GM18907 (cell line): ENCODE results near the gene PDK4.
"Not testable (repeated sequence)": the region's sequence is repeated elsewhere in the genome, so short reads cannot be mapped to it uniquely, and the experiment has no call there.

Experiments used
- ATAC-seq: cut with Tn5 transposase; IDR thresholded peaks from one replicate; pipeline ENCODE4 v1.9.1; 2021; ENCODE audit warnings: mild to moderate bottlenecking, moderate library complexity; ENCODE audit not compliant: unreplicated experiment

PDK4 gene

GRCh38 chr7:95605275-95605674 is 9.0 kb upstream of the PDK4 start:
- ATAC-seq, result no peak

GRCh38 chr7:95604811-95605210 is 8.5 kb upstream of the PDK4 start:
- not testable (repeated sequence) for ATAC-seq

- not testable (repeated sequence) for ATAC-seq
Observed at GRCh38 chr7:95604397-95604796, 8.1 kb upstream of the PDK4 start.

DNA sequence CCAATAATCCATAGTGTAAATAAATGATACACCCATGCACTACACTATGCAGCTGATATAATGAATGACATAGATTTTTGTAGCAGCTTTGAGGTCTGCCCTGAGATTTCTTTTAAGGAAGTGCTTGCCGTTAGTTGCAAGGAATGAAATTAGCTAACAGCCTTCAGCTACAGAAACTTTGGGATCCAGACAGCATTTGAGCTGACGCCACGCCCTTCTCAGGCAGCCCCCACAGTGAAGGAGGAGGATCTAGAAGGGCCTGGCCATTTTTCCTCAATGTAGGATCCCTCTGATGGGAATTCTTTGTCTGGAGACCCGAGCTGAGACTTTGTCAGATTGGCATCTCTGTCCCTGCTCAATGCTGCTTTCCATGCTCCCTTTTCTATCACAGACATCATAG is 6.1 kb upstream of the PDK4 start:
- ATAC-seq, result no peak

DNA sequence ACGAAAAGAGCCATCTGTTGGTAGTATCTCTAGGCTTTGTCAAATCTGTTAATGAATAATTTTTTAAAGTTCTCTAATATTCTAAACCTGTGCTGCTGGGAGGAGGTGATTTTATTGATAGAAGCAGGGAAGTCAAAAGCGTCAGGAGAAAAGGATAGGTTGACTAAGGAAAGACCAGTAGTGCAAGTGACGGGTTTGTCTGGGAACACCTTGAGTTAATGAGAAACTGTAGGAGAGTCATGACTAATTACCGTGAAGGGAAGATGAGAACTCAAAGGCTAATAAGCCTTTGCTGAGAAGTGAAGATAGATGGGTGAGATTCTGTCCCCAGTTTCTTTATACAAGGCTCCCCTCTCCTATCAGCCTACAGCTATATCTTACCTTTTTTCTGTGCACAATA is 5.0 kb upstream of the PDK4 start:
- no peak for ATAC-seq

DNA sequence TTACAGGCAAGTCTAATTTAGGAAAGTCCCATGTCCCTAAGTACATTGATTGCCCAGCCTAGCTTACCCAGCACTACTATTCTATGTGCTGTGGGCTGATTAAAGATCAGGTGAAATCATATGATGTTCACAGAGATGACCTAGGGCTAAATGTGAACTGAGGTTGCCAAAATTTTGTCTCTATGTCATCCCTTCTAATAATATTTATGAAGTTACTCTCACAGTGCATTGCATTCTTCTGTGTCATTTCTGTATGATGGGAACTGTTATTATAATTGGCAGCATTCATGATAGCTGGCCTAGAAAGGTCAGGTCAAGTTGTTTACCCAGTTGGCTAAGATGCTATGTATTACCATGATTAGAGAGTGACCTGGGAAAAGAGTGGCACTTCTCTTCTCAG is 2.8 kb upstream of the PDK4 start:
- ATAC-seq, result no peak

- no peak for ATAC-seq
Observed at GRCh38 chr7:95598511-95598910, 2.2 kb upstream of the PDK4 start.

GRCh38 chr7:95595746-95596197 is 544 bp downstream of the PDK4 start:
- ATAC-seq, result no peak

GRCh38 chr7:95594185-95594584 is 2.1 kb downstream of the PDK4 start:
- no peak for ATAC-seq

GRCh38 chr7:95593343-95593742 is 3.0 kb downstream of the PDK4 start:
- no peak for ATAC-seq

- no peak for ATAC-seq
Observed at GRCh38 chr7:95592570-95592969, 3.7 kb downstream of the PDK4 start.

- no peak for ATAC-seq
Observed at GRCh38 chr7:95590387-95591248, 5.7 kb downstream of the PDK4 start.

DNA sequence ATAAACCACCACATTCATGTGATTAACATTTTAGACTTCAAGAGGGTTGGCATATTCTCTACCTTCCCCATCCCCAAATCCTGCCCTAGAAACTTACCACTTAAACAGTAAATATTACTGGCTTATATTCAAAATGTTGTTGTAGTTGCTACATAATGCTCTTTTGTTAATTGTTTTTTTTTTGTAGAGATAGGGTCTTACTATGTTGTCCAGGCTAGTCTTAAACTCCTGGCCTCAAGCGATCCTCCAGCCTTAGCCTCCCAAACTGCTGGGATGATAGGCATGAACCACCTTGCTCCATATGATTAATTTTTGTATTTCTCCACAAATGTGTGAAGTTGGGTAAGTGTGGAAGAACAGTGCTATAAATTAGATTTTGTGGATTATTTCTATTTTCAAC is 6.5 kb downstream of the PDK4 start:
- no peak for ATAC-seq

- ATAC-seq, result no peak
Observed at GRCh38 chr7:95589031-95589430, 7.3 kb downstream of the PDK4 start.

DNA sequence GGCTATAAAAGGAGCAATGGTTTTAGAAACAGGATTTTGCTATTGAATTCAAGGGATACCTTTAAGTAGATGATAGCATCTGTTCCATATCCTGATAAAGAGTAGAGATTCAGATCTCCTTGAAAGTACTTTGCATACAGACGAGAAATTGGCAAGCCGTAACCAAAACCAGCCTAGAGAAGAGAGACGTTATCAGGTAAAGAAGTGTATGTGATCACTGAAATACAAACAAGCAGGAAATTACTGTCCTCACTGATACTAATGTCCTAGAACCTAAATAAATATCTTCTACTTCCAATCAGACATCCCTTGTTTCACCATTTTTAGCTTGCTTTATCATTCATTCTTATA is 9.4 kb downstream of the PDK4 start:
- ATAC-seq, result no peak

- ATAC-seq, result no peak
Observed at GRCh38 chr7:95585426-95585789, 10.9 kb downstream of the PDK4 start.

DNA sequence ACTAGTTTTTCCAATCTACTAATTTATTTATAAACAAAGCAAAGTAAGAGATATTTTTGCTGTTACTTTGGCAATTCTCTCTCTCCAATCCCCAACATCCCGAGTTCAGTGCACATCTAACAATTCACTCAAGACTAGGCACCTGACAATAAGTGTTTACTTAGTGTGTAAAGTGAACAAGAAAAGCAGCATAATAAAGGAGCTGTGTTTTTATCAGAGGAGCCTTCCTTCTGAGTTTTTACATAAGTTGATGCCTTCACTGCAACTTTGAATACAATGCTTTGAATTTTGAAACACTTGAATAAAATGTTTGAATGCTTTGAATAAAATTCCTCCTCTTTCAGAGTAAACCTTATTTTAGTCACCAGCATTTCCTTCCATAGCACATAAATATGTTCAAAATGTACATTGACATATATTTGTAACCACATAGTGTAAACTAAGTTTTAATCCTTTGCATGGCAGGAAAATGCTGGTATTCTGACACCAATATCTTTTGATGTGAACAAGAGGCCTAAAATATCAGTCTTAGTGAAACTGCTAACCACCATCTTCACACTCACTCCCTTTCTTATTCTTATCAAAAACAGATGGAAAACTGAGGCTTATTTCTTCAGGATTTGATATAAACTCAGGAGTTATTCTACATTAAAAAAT is 11.4 kb downstream of the PDK4 start:
- no peak for ATAC-seq

GRCh38 chr7:95583834-95584621 is 12.3 kb downstream of the PDK4 start:
- no peak for ATAC-seq

GRCh38 chr7:95582578-95583293 is 13.6 kb downstream of the PDK4 start:
- no peak for ATAC-seq

DNA sequence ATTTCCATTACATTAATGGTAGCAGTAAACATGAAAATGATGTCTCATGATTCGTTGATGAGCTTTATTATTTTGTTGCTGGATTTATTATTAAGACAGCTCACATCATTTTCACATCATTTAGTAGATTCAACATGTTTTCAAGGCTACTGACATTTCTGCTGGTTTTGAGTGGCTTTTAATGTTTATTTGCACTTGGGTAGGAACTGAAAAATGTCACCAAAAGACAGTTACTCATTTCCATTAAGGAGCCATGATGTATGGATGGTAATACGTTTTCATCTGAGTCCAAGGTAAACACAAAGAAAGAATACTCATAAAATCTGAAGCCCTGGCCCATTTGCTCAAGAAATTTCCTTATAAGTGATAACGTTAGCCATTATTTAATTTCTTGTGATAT is 14.8 kb downstream of the PDK4 start:
- ATAC-seq, result no peak

DNA sequence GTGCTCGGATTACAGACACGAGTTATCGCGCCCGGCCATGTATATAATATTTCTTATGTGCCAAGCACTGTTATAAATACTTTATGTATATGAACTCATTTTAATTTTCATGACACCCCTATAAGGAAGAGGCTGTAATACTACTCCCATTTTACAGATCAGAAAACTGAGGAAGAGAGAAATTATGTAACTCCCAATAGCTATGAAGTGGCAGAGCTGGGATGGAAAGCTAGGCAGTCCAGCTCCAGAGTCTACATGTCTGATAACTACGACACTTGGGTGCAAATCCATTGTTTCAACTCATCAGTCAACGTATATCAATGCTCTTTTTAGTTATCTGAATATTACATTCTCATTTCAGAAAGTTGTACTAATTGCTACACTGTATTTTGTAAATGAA is 17.0 kb downstream of the PDK4 start:
- no peak for ATAC-seq
